ENCODE measurements around the gene PCDHGA9. TPM values are rescaled to one million over a fixed set of nuclear protein-coding genes. Genes with fewer than 3 reads are reported as not detected.
"Not testable (repeated sequence)": the region's sequence is repeated elsewhere in the genome, so short reads cannot be mapped to it uniquely, and the experiment has no call there.

PCDHGA9 gene
- total RNA-seq, 1 donor from 2014 or later: 11.1 TPM

- no peak for DNase-seq (ENCODE audit: low spot score)
Measured at GRCh38 chr5:141413540-141414069, 11.0 kb downstream of the PCDHGA9 start.

- not testable (repeated sequence) for DNase-seq (ENCODE audit: low spot score)
Measured at GRCh38 chr5:141414548-141415274, 12.1 kb downstream of the PCDHGA9 start.

- not testable (repeated sequence) for DNase-seq (ENCODE audit: low spot score)
Measured at GRCh38 chr5:141415275-141415618, 12.7 kb downstream of the PCDHGA9 start.

- DNase-seq (ENCODE audit: low spot score): peak; percentile 55
Measured at GRCh38 chr5:141417494-141418172, 15.1 kb downstream of the PCDHGA9 start, which contains the start of gene PCDHGB7. Gene PCDHGB7, plus strand, starts transcription at chr5:141417677. Its CDS starts 183 bp downstream, at chr5:141417860.

- no peak for DNase-seq (ENCODE audit: low spot score)
Measured at GRCh38 chr5:141419074-141419880, 16.7 kb downstream of the PCDHGA9 start.

- peak; percentile 21 for DNase-seq (ENCODE audit: low spot score)
Measured at GRCh38 chr5:141420855-141421488, 18.4 kb downstream of the PCDHGA9 start, which contains the start of gene PCDHGA11. Gene PCDHGA11, plus strand, starts transcription at chr5:141421051. Its CDS starts 177 bp downstream, at chr5:141421228.

- no peak for DNase-seq (ENCODE audit: low spot score)
Measured at GRCh38 chr5:141421489-141421855, 18.9 kb downstream of the PCDHGA9 start.

GRCh38 chr5:141422742-141423291 lies 20.2 kb downstream of the PCDHGA9 start:
- no peak for DNase-seq (ENCODE audit: low spot score)

GRCh38 chr5:141427783-141428426 lies 25.3 kb downstream of the PCDHGA9 start:
- DNase-seq (ENCODE audit: low spot score): no peak

- peak; percentile 36 for DNase-seq (ENCODE audit: low spot score)
Measured at GRCh38 chr5:141430332-141431113, 27.9 kb downstream of the PCDHGA9 start, which contains the start of gene PCDHGA12. Gene PCDHGA12, plus strand, starts transcription at chr5:141430507. Its CDS starts 253 bp downstream, at chr5:141430760.

- no peak for DNase-seq (ENCODE audit: low spot score)
Measured at GRCh38 chr5:141431286-141431685, 28.7 kb downstream of the PCDHGA9 start.

- not testable (repeated sequence) for DNase-seq (ENCODE audit: low spot score)
Measured at GRCh38 chr5:141432308-141432707, 29.7 kb downstream of the PCDHGA9 start.

GRCh38 chr5:141432726-141433125 lies 30.1 kb downstream of the PCDHGA9 start:
- DNase-seq (ENCODE audit: low spot score): not testable (repeated sequence)

GRCh38 chr5:141434006-141434405 lies 31.4 kb downstream of the PCDHGA9 start:
- DNase-seq (ENCODE audit: low spot score): no peak

GRCh38 chr5:141437221-141437620 lies 34.6 kb downstream of the PCDHGA9 start:
- no peak for DNase-seq (ENCODE audit: low spot score)

GRCh38 chr5:141439411-141440141 lies 37.0 kb downstream of the PCDHGA9 start:
- no peak for DNase-seq (ENCODE audit: low spot score)

GRCh38 chr5:141440341-141440740 lies 37.8 kb downstream of the PCDHGA9 start:
- no peak for DNase-seq (ENCODE audit: low spot score)

- DNase-seq (ENCODE audit: low spot score): no peak
Measured at GRCh38 chr5:141441571-141442170, 39.1 kb downstream of the PCDHGA9 start.

Measured in umbilical cord (tissue), 2 donors.